Fibroblast of skin of abdomen (primary cell): ENCODE data around the gene ITPK1.

Source experiments
- DNase-seq: peaks from one replicate; pipeline ENCODE4 v3.0.0-alpha.2; 2013

Gene ITPK1

DNA sequence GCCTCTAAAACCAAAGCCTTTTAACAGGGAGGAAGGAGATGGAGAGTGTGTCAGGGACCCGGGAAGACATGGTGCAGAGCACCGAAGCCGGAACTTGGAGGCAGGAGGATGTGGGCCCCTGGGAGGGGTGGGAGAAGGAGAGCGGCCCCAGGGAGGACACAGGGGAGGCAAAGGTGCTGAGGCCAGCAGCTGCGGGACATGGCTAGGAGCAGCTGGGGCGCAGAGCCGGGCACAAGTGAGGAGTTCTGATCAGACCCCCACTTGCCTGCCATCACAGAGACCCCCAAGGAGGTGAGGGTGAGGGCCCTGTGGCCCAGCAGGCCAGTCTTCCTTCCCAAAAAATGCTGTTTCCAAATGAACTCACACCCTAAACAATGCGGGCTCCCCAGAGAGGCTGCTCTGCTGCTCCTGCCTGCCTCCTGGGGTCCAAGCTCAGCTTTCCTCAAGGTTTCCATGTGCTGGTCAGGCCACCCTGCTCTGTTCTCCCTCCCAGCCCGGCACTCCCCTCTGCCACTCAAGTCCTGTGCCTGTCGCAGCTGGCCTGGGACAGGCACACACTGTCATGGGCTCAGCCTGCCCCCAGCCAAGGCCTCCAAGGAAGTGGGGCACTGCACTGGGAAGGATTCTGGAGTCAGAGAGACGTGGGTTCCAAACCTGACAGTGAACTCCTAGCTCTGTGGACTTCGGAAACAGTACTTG is 168.7 kb downstream of the ITPK1 start:
- DNase-seq: no peak

DNA sequence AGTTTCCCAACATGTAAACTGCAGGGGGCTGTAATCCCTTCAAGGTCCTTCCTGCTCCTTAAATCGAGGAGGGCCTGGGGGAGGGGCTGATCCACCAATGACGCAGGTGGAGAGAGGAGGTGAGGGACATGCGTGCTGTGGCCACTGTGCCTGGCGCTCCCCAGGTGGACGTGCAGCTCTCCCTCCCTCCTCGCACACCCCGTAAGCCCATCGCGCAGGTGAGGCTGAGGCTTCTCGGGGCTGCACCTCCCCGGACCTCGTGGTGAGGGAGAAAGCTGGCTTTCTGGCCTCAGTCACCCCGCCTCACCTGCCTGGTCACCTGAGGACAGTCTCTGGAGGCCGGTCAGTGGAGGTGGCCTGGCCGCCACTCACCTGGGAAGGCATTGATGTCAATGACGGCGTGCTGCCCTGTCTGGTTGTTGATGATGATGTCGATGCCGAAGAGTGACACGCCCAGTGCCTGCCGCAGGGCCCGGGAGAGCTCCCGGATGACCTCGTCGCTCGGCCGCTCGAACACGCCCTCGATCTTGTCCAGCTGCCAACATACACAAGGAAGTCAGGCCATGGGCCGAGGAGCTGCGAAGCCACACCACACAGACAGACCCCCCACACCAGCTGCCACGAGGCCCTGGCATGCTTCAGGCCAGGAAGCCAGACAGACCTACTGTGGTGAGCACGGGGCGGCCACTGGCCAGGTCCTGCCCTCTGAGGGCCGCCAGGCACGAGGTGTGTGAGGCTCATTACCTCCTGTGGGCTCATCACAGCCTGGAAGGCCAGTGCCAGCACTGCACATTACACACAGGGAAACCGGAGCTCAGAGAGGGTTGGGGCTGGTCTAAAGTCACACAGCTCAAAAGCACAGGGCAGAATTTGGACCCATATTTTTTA is 169.5 kb downstream of the ITPK1 start:
- peak; percentile 26 for DNase-seq

DNA sequence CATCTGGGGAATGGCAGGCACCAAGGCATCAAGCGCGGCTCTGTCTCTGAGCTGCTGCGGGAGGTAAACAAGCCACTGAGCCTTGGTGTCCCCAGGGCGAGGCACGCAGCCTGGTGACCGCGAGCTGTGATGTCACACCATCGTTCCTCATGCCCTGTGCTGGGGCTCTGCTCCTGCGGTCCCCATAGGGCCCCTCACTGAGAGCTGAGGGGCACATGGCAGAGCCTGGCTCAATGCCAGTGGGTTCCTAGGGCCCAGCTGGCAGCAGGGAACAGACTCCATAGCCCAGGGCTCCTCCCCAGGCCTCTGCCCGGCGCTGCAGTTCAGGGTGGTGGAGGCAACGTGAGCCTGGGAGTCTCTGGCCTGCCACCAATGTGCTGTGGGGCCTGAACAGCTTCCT is 170.2 kb downstream of the ITPK1 start:
- DNase-seq: no peak

DNA sequence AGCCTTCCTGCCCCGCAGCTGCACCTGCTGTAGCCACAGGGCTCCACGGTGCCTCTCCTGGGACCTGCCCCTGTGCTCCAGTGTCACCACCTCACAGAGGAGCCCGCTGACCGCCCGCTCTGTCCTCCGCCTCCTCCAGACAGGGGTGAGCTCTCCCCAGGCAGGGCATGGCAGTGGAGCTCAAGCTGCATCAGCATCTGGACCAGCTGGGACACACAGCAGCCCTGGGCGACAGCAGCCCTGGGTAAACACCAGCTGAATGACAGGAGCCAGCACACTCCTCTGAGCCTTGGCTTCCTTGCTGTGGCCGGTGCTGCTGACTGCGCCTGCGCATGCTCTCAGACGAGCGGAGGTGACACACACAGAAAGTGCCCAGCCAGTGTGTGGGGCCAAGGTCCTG is 170.7 kb downstream of the ITPK1 start:
- no peak for DNase-seq

DNA sequence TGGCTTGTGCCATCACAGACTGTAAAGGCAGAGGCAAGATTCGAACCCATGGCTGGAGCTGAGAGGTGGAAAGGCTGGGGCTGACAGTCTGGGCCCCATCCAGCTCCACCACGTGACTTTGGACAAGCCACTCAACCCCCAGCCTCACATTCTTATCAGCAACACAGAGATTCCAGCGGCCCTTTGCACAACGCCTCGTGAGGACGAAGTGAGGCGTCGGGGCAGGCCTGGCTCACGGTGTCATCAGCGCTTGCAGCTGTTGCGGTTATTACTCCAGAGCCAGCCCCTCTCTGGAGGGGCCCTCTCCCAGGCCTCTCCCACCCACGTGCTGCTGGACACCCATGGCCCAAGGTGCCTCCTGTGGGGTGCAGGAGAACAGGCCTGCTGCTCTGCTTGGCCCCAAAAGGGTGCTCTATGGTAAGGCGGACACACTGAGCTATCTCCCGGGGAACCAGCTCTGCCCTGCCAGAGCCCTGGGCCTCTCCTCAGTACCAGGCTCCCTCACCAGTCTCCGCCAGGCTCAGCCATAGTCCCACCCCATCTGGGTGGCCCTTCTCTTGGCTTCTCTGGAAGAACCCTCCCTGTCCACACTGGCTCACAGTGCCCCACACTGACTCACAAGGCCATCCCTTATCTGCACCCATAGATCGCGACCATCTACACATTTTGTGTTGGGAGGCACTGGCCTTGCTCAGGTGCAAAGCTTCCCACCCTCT is 171.7 kb downstream of the ITPK1 start:
- DNase-seq: no peak

DNA sequence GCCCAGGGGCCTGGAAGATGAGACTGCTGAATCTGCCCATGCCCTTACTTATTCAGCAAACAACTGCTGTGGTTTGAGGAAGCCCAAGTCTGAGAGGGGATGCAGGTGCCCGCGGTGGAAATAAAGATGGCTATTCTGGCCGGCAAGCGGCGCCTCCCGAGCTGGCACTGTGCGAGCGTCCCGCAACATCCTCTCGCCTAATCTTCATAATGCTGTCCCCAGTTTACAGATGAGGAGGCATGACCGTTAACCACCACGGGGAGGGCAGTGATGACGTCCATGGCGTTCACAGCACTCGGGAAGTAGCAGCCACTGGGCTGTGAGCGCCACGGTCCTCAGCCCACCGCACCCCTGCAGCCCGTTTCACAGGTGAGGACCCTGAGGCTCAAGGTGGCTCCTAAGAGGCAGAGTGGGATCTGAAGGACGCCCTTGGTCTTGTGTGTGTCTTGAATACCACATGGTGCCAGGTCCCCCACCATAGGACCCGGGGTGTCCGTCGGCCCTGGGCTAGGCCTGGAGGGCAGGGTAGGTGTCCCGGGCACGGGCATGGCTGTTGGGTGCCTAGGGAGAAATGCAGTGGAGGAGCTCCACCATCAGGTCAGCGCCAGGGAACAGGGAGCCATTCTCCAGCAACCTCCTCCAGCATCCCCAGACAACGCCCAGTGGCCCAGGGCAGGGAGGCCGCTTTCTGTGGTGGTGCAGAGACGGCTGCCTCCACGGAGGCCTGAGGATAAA is 172.6 kb downstream of the ITPK1 start:
- DNase-seq: no peak

DNA sequence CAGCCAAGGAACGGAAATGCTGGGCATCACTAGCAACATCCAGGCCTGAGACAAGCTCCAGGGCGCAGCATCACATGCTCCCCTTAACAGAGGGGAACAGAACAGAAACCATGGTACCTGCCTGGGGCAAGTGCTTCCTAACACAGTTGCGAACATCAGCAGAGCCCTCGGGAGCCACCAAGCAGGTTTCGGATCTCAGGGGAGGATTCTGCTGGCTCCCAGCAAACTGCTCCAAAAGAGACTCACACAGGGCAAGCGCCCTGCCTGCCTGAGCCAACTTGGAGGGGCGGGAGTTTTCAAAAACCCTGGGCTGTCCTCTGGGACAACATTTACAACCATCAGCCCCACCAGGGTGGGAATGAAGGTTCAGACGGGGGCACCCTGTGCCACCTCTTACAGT is 173.1 kb downstream of the ITPK1 start:
- DNase-seq: no peak

DNA sequence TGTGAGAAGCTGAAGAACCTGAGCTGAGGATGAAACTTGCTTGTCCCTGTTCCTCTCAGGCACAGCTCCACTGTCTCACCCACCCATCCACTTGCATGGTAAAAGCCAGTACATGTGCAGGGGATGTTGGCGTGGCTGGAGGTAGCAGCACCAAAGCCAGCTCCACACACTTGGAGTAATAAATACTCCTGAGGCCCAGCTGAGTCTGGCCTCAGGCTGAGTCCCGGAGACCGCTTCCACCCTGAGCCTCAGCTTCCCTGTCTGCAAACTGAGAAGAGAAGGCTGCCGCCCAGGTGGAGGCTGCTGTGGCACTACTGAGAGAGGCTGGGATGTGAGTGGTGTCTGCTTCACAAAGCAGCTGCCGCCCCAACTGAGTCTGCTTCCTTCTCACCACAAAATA is 173.6 kb downstream of the ITPK1 start:
- no peak for DNase-seq

DNA sequence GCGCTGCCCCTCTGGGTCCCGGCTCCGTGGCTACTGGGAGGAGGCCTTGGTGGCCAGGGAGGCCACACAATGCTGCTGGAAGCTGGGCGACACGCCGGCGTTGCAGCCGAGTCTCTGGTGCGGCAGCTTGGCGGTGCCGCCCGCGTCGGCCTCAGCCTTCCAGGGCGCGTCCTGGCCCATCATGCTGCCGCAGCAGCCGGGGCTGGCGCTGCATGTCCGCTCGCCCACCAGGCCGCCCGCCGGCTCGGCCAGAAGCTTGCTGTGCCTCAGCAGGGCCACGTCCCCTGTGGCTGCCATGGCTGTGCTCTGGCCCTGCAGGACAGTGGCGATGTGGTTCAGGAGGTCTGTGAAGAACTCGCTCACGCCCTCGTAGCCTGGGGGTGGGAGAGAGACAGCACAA is 174.2 kb downstream of the ITPK1 start:
- DNase-seq: no peak

DNA sequence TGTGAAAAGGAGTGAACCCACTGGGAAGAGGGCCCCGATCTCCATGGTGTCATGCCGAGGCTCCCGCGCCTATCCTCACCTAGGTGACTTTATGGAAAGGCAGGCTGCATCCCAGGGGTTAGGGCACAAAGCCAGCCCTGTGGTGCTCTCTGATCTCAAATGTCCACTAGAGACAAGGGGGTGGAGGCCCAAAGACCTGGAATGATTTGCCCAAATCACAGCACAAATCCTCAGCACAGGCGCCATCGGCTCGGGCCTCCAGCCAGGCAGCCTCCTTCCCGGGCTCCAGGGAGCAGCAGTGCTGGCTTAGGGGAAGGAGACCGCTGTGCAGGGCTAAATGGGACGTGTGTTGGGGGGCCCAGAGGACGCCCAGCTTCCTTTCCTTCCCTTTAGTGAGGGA is 175.2 kb downstream of the ITPK1 start:
- DNase-seq: no peak

DNA sequence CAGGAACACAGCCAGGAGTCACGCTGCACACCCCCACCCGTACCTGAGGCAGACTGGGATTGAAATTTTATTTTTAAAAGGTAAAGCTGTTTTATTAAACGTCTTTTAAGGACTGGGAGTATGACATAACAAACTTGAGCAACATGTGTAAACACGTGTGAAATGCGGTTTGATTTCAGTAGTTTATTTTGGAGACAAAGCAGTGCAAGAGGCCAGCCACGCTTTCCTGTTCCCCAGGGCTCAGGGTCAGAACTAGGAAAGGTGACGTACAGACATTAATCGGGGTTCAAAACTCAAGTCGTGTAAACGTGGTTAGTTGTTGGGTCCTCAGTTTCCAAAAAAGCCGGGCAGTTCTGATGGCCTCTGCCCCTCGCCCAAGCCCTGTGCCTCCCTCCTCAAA is 176.0 kb downstream of the ITPK1 start:
- no peak for DNase-seq

DNA sequence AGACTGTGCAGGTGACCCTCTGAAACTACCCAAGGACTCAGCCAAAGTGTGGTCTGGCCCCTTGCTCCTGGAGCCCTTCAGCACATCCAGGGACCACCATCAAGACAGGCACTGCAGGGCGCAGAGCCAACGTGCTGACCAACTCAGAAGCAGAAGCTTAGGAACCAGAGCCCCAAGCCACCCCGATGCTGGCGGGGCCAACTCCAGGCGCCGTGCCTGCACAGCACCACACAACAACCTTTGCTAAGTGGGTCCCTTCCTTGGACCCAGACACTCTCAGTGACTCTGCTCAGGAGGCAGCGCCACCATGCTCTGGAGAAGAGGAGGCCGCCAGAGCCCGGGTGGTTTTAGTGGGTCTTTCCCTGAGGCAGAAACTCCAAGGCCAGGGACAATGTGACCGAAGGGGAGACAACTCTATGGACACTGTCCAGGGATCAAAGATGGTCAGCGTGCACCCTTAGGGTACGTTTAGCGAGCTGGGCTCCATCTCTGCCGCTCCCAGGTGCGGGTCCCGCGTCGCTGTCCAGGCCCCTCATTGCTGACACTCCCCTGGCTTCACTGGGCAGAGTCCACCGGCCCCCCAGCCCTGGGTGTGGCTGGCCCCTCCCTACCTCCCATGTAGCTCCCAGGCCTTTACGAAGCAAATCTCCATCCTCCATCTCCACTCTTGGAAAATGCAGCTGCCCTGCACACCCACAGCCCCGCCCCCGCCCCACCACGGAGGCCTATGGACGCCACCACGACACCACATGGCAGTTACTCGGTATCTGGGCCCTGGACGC is 176.6 kb downstream of the ITPK1 start:
- no peak for DNase-seq

DNA sequence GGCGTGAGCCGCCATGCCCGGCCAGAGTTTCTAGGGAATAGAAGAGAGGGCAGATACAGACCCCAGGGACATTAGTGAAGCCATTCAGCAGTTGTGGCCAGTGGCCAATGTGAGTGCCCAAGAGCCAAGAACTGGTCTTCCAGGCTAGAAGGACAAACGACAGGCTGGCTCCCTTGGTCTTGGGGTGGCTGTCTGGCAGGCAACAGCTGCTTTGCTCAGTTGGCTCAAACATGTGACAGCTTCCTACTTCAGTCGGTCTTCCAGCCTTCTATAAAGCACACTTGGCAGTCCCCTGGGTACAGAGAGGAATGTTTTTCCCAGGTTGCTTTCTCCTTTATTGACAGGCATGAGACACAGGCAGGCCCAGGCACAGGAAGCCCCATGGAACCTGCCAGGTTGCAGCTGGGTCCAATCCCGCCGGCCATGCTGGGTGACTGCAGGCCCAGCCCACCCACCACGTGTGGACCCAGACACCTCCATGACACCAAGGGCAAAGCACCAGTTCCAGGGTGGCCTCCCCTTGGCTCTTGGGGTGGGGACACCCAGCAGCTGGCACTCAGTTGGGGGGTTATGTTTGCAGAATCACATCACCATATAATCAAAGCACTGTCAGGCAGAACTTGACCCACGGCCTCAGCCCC is 177.4 kb downstream of the ITPK1 start:
- no peak for DNase-seq

DNA sequence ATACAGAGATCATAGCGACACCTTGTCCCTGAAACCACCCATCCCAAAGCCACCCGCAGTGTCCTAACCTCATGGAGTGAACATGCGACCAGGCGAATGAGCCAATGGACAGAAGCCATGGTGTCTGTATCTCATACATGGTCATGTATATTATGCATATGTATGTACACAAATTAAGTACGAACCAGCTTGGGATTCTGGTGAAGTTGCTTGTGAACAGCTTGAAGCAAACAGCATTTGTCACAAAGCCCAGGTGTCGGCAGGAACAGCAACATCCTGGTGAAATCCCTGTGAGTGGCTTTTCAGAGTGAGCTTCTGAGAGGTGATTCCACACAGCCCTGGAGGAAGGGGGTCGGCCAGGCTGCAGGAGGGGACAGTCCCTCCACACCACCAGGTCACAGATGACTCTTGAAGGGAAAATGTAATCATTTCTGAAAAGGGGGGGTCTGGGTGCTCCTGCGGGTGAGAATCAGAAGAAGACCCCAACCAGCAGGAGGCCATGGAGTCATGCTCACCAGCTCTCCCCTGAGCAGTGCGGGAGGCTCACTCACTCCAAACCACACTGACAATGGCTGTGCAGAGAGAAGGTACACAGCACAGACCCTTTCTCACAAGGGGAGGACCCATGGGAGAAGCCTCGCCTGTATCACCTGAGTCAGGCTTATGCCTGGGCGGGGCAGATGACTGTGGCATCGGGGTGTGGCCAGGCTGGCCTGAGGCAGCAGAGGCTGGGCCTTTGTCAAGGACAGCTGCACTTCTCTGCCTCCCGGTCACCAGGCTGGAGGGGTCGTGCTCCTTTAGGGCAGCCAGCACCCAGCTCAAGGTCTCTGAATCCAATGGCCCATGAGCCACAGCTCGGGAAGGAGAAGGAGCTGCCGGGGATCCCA is 178.4 kb downstream of the ITPK1 start:
- DNase-seq: no peak

DNA sequence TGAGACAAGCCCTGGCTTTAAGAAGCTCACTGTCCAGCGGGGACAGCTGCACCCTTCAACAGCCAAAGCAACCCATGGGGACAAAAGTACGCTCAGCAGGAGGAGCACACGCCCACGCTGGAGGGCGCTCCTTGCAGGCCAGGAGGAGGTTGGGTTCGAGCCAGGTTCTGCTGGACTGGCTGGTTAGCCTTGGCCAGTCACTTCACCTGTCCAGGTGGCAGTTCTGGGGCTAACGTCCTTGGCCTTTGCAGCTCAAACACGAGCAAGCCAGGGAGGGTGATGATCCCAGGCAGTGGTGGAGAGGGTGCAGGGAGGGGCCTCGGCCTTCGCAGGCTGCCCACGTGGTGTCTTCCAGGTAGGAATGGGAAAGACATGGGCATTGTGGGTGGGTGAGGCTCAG is 179.6 kb downstream of the ITPK1 start:
- DNase-seq: no peak

DNA sequence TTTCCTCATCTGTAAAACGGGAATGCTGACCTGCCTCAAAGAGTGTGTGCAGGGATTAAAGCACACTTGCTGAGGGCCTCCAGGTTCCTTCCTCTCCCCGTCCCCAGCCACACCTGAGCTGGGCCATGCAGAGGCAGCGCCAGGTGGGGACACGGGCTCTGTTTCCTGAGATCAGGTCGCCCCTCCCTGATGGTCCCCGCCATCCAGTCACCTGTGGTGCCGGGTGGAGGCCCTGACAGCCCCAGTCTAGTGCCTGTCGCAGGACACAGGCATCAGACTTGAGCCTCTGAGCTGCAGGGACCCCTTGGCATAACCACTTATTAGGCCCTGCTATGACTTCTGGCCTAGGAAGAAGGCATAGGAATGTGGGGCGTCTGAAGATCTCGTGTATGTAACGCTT is 180.3 kb downstream of the ITPK1 start:
- DNase-seq: no peak

DNA sequence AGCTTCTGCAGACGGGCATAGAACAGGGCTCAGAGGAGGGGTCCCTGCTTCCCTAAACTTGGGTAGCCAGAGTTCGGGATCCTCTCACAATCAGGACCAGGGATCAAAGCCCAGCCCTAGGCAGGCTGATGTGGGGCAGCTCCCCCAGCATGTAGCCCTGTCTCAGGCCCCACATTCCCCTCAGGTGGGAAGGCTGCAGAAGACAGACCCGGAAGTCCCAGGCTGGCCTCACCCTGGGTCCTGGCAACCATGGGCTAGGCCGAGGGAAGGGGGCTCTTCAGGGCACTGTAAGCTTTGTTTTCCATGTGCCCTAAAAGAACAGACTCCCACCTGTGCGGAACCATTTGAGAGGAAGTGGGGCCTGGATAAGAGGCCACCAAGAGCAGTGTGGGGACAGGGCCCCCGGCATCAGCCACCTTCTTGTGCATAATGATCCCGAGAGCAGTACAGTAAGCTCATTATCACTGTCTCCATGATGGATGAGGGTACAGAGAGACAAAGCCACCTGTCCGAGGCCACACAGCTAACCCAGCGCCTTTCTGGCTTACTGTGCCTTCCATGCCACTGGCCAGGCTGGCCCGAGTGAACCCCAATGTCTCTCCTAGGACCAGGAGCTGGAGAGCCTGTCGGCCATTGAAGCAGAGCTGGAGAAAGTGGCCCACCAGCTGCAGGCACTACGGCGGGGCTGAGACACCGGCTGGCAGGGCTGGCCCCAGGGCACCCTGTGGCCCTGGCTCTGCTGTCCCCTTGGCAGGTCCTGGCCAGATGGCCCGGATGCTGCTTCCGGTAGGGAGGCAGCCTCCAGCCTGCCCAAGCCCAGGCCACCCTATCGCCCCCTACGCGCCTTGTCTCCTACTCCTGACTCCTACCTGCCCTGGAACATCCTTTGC is 181.3 kb downstream of the ITPK1 start:
- DNase-seq: no peak

DNA sequence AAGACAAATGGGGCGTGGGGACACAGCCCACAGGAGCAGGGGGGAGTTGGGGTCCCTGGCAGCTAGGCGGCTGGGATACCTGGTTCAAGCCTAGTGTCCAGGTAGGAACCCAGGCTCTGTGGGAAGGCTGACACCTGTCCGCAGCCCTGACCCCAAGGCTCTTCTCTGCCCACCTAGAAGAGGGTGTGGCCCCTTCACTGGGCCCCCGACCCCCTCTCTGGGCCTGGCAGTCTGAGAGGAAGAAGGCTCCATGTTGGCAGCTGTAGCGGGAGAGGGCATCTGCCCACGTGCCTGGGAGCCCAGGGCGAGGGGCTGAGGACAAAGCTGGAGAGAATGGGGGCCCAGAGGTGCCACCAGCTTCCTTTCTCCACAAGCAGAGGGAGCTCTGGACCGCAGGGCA is 182.2 kb downstream of the ITPK1 start:
- no peak for DNase-seq
